Progenitor cell of endocrine pancreas (in vitro differentiated cells): ENCODE results near the gene ANKRD7. TPM values are rescaled to one million over a fixed set of nuclear protein-coding genes. Genes with fewer than 3 reads are reported as not detected.
A peak's percentile ranks its signal among the peaks of the same experiment; 100 is the strongest.
"Not testable (repeated sequence)": the region's sequence is repeated elsewhere in the genome, so short reads cannot be mapped to it uniquely, and the experiment has no call there.

Source experiments
- DNase-seq: peaks from one replicate; pipeline ENCODE4 v3.0.0; 2021; ENCODE audit warnings: low spot score; ENCODE audit not compliant: unreplicated experiment
- H3K27ac Mint-ChIP-seq: 2 replicates; pipeline ENCODE4 v1.8.0; 2021; ENCODE audit warnings: mild to moderate bottlenecking, moderate library complexity, mixed read lengths
- H3K27me3 Mint-ChIP-seq: 2 replicates; pipeline ENCODE4 v1.8.0; 2021; ENCODE audit warnings: mixed read lengths
- H3K36me3 Mint-ChIP-seq: 2 replicates; pipeline ENCODE4 v1.8.0; 2022; ENCODE audit warnings: mixed read lengths; ENCODE audit not compliant: insufficient read depth
- H3K4me1 Mint-ChIP-seq: 2 replicates; pipeline ENCODE4 v1.8.0; 2021; ENCODE audit warnings: low read depth, mixed read lengths
- H3K4me3 Mint-ChIP-seq: 2 replicates; pipeline ENCODE4 v1.8.0; 2021; ENCODE audit warnings: low read depth, mild to moderate bottlenecking, moderate library complexity, mixed read lengths
- H3K9me3 Mint-ChIP-seq: 2 replicates; pipeline ENCODE4 v1.8.0; 2021; ENCODE audit warnings: low read depth, mixed read lengths
- CTCF ChIP-seq: fragments of 200-600 bp; sonication (generic); IDR thresholded peaks from one replicate; pipeline ENCODE4 v1.5.0; 2021; ENCODE audit warnings: antibody characterized with exemption, mild to moderate bottlenecking; ENCODE audit not compliant: unreplicated experiment
- total RNA-seq: library from RNA; stranded (reverse); gene quantifications from 2 replicates; pipeline ENCODE4 v1.2.1, GENCODE V29; 2021

ANKRD7 gene
- total RNA-seq, 1 donor from 2014 or later: not detected

DNA sequence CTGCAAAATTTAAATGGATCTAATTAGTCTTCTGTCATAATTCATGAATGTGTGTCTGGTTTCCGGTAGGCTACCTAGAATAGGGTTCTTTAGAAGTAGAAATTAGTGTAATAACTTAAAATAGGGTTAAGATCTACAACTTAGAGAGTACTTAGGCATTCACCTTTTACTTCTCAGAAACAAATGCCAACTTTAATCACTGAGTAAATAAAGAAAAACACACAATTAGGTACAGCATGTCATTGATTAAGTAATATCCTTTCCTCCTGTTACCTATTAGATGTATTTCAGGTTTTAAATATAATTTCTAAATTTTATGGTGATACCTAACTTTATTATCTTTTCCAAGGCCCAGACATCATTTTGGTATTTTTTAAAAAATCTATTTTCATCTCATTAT is 9.3 kb downstream of the ANKRD7 start:
- no peaks in the 10 kb centered on the region for H3K36me3 Mint-ChIP-seq
- DNase-seq: no peak
- H3K4me1 Mint-ChIP-seq: peaks cover 11% of the 10 kb centered on the region
- H3K27me3 Mint-ChIP-seq: no peaks in the 10 kb centered on the region
- no peak overlapping the region for H3K4me3 Mint-ChIP-seq
- no peaks in the 10 kb centered on the region for H3K9me3 Mint-ChIP-seq
- TF ChIP-seq CTCF: no peak
- no peak overlapping the region for H3K27ac Mint-ChIP-seq

GRCh38 chr7:118239014-118239413 is 14.5 kb downstream of the ANKRD7 start:
- H3K27me3 Mint-ChIP-seq: no peaks in the 10 kb centered on the region
- H3K27ac Mint-ChIP-seq: no peak overlapping the region
- DNase-seq: no peak
- no peak overlapping the region for H3K4me3 Mint-ChIP-seq
- TF ChIP-seq CTCF: no peak
- no peaks in the 10 kb centered on the region for H3K9me3 Mint-ChIP-seq
- peaks cover 5% of the 10 kb centered on the region for H3K4me1 Mint-ChIP-seq
- no peaks in the 10 kb centered on the region for H3K36me3 Mint-ChIP-seq

- H3K4me1 Mint-ChIP-seq, H3K27ac Mint-ChIP-seq, H3K36me3 Mint-ChIP-seq, H3K4me3 Mint-ChIP-seq, H3K27me3 Mint-ChIP-seq, H3K9me3 Mint-ChIP-seq, DNase-seq: not testable (repeated sequence)
Observed at GRCh38 chr7:118240320-118240719, 15.8 kb downstream of the ANKRD7 start.

DNA sequence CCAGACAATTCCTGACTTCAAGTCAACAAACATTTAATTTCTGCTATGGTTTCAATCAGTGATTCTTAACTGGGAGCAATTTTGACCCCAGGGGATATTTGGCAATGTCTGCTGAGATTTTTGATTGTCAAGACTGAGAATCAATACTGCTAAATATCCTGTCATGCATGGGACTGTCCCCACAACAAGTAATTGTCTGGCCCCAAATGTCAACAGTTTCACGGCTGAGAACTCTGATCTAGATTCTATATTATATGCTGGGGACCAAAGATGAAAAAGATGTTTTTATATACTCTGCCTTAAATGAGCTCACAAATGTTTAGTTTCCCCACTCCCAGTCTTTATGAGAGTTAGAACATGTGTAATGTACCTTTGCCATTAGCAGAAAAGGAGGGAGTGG is 19.2 kb downstream of the ANKRD7 start:
- no peaks in the 10 kb centered on the region for H3K9me3 Mint-ChIP-seq

DNA sequence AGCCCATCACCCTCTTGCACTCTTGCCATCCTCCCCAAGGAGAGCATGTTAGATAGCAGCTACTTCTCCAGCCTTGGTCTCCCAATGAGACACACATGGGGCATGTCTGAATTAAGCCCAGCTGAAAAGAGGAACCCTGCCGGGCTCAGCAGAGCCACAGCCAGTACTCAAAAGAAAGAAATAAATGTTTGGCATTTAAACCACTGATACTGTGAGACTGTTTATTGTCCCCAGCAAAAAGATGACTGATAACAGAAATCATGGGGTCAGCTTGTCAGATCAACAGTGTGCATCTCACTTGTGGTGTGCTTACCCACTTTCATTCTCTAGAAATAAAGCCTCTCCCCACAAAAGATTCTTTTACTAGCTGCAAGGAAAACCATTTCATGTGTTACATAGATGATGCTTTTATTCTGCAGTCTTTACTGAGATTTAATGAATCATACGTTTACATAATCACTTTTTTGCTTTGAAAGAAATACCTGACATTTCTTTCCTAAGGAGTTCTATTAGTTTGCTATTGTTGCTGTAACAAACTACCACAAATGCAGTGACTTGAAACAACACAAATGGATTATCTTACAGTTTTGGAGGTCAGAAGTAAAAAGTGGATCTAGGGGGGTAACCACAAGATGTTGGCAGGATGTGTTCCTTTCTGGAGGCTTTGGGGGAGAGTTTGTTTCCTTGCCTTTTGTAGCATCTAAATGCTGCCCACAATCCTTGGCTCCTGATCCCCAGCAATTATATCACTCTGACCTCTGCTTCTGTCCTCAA is 20.9 kb downstream of the ANKRD7 start:
- no peaks in the 10 kb centered on the region for H3K36me3 Mint-ChIP-seq
- H3K4me1 Mint-ChIP-seq: no peaks in the 10 kb centered on the region
- H3K27ac Mint-ChIP-seq: no peak overlapping the region
- DNase-seq: no peak
- TF ChIP-seq CTCF: no peak
- H3K4me3 Mint-ChIP-seq: no peak overlapping the region
- no peaks in the 10 kb centered on the region for H3K27me3 Mint-ChIP-seq
- H3K9me3 Mint-ChIP-seq: no peaks in the 10 kb centered on the region

More for the DNA sequence above, 19.2 kb downstream of the ANKRD7 start:
- H3K27me3 Mint-ChIP-seq: no peaks in the 10 kb centered on the region
- no peaks in the 10 kb centered on the region for H3K4me1 Mint-ChIP-seq
- no peak for TF ChIP-seq CTCF
- H3K27ac Mint-ChIP-seq: no peak overlapping the region
- H3K4me3 Mint-ChIP-seq: no peak overlapping the region
- H3K36me3 Mint-ChIP-seq: no peaks in the 10 kb centered on the region
- DNase-seq: no peak

GRCh38 chr7:118250860-118251494 is 26.5 kb downstream of the ANKRD7 start:
- H3K4me1 Mint-ChIP-seq: peaks cover 9% of the 10 kb centered on the region
- no peak overlapping the region for H3K4me3 Mint-ChIP-seq
- H3K9me3 Mint-ChIP-seq: no peaks in the 10 kb centered on the region
- H3K36me3 Mint-ChIP-seq: no peaks in the 10 kb centered on the region
- DNase-seq: no peak
- TF ChIP-seq CTCF: peak; percentile 38
- no peak overlapping the region for H3K27ac Mint-ChIP-seq
- no peaks in the 10 kb centered on the region for H3K27me3 Mint-ChIP-seq
